Hepatocyte (in vitro differentiated cells): ENCODE results near the gene CD93.

Experiments
- EZH2 ChIP-seq: fragments of 200-600 bp; sonication (generic); IDR thresholded peaks from 2 replicates; pipeline ENCODE4 v1.6.1; 2016; ENCODE audit warnings: antibody characterized with exemption, mild to moderate bottlenecking, borderline replicate concordance
- EZH2phosphoT487 ChIP-seq: fragments of 200-600 bp; sonication (generic); IDR thresholded peaks from one replicate; pipeline ENCODE4 v1.6.1; 2018; ENCODE audit warnings: antibody characterized with exemption, mild to moderate bottlenecking, low read depth, moderate library complexity; ENCODE audit not compliant: unreplicated experiment, severe bottlenecking
- TF ChIP-seq, protein P1 (sequence below): fragments of 200-600 bp; sonication (generic); IDR thresholded peaks from 2 replicates; pipeline ENCODE4 v1.5.1; 2016; ENCODE audit warnings: antibody characterized with exemption, mild to moderate bottlenecking; ENCODE audit not compliant: poor library complexity

- TF ChIP-seq, protein P1, sequence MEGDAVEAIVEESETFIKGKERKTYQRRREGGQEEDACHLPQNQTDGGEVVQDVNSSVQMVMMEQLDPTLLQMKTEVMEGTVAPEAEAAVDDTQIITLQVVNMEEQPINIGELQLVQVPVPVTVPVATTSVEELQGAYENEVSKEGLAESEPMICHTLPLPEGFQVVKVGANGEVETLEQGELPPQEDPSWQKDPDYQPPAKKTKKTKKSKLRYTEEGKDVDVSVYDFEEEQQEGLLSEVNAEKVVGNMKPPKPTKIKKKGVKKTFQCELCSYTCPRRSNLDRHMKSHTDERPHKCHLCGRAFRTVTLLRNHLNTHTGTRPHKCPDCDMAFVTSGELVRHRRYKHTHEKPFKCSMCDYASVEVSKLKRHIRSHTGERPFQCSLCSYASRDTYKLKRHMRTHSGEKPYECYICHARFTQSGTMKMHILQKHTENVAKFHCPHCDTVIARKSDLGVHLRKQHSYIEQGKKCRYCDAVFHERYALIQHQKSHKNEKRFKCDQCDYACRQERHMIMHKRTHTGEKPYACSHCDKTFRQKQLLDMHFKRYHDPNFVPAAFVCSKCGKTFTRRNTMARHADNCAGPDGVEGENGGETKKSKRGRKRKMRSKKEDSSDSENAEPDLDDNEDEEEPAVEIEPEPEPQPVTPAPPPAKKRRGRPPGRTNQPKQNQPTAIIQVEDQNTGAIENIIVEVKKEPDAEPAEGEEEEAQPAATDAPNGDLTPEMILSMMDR: no peak
- TF ChIP-seq EZH2phosphoT487: no peak
- TF ChIP-seq EZH2: no peak
Measured at GRCh38 chr20:23094213-23094896, 8.2 kb upstream of the CD93 start.
